T-cell (primary cell): ENCODE data around the gene TLE3. TPM values are rescaled to one million over a fixed set of nuclear protein-coding genes. Genes with fewer than 3 reads are reported as not detected.

ENCODE experiments used
- ATAC-seq, 4 experiments: fragments of 200-7000 bp in 3 of 4; fragments of 150-1000 bp in 1 of 4; cut with Tn5 transposase; replicated peaks in 1 of 4; 1 replicate in 3 of 4; 2 replicates in 1 of 4; pipeline ENCODE4 v1.10.0; 2021; ENCODE audit warnings: moderate library complexity in 3 of 4, mild to moderate bottlenecking in 2 of 4, moderate number of reproducible peaks in 1 of 4
- CTCF ChIA-PET, 2 donors: fragments of 300-600 bp; sonication (Branson Sonifier 250); formaldehyde crosslinking; loops; one replicate each; lab custom pipeline; 2022; ENCODE audit warnings: antibody characterized with exemption in 2 of 2; lab: Charles Lee
- POLR2A ChIA-PET, 2 donors: fragments of 300-600 bp; sonication (Branson Sonifier 250); formaldehyde crosslinking; loops; one replicate each; lab custom pipeline; 2022; ENCODE audit warnings: antibody characterized with exemption in 2 of 2; lab: Charles Lee
- DNase-seq, 35 experiments: peaks; one replicate each; pipeline versions ENCODE4 v3.0.0 to v3.0.0-alpha.2; 2013 to 2023
- H3K27ac ChIP-seq: one replicate; pipeline ENCODE4 v1.5.1; 2013; ENCODE audit warnings: low read length
- H3K27me3 ChIP-seq, 2 experiments: replicated peaks in 1 of 2; 1 replicate in 1 of 2; 2 replicates in 1 of 2; pipeline versions ENCODE4 v1.6.1 to v1.7.0; 2013; ENCODE audit warnings: low read length in 1 of 2, mixed read lengths in 1 of 2; ENCODE audit not compliant: control insufficient read depth in 2 of 2, insufficient read depth in 2 of 2; ENCODE audit errors: extremely low read depth in 1 of 2
- H3K36me3 ChIP-seq, 2 donors: 1 replicate in 1 of 2; 2 replicates in 1 of 2; pipeline versions ENCODE4 v1.6.1 to v1.7.0; 2013; ENCODE audit warnings: low read length in 1 of 2; ENCODE audit not compliant: control insufficient read depth in 2 of 2, insufficient read depth in 1 of 2; ENCODE audit errors: extremely low read depth in 1 of 2
- H3K4me1 ChIP-seq, 2 experiments: 1 replicate in 1 of 2; 2 replicates in 1 of 2; pipeline versions ENCODE4 v1.6.1 to v1.7.0; 2013; ENCODE audit warnings: low read length in 2 of 2, mixed read lengths in 1 of 2; ENCODE audit not compliant: insufficient read depth in 2 of 2, control insufficient read depth in 1 of 2; ENCODE audit errors: extremely low read depth in 1 of 2
- H3K4me3 ChIP-seq, 2 donors: 1 replicate in 1 of 2; 2 replicates in 1 of 2; pipeline versions ENCODE4 v1.5.1 to v1.7.0; 2013; ENCODE audit warnings: mild to moderate bottlenecking in 2 of 2, low read length in 1 of 2, moderate library complexity in 1 of 2; ENCODE audit not compliant: control insufficient read depth in 1 of 2; ENCODE audit errors: extremely low read depth in 1 of 2
- H3K9me3 ChIP-seq: 2 replicates; pipeline ENCODE4 v1.7.0; 2013
- H3K27ac Mint-ChIP-seq, 2 donors: one replicate each; pipeline ENCODE4 v1.8.0; 2020 to 2021; ENCODE audit warnings: mild to moderate bottlenecking in 2 of 2, mixed read lengths in 2 of 2
- H3K27me3 Mint-ChIP-seq, 2 donors: one replicate each; pipeline ENCODE4 v1.8.0; 2021 to 2022; ENCODE audit warnings: mixed read lengths in 2 of 2
- H3K36me3 Mint-ChIP-seq: one replicate; pipeline ENCODE4 v1.8.0; 2021; ENCODE audit warnings: mixed read lengths
- H3K4me1 Mint-ChIP-seq, 3 donors: one replicate each; pipeline ENCODE4 v1.8.0; 2020 to 2022; ENCODE audit warnings: mixed read lengths in 3 of 3, mild to moderate bottlenecking in 1 of 3
- H3K4me3 Mint-ChIP-seq, 3 donors: one replicate each; pipeline ENCODE4 v1.8.0; 2020 to 2022; ENCODE audit warnings: mild to moderate bottlenecking in 3 of 3, mixed read lengths in 3 of 3, moderate library complexity in 3 of 3
- H3K9me3 Mint-ChIP-seq, 3 donors: one replicate each; pipeline ENCODE4 v1.8.0; 2020 to 2022; ENCODE audit warnings: mixed read lengths in 3 of 3
- WGBS: methylation state at CpG from one replicate; pipeline ENCODE4 v1.1.5; 2013; ENCODE audit warnings: missing lambda C conversion rate; ENCODE audit not compliant: insufficient coverage; 5-methylcytosine and 5-hydroxymethylcytosine counted together
- total RNA-seq, 35 experiments: library from RNA in 6 of 35; stranded (reverse) in 6 of 35; fragments of 120-200 nt in 1 of 35; gene quantifications; one replicate each; pipeline versions ENCODE4 v1.2.1 to v1.2.4 and lab custom pipeline; 2013 to 2026

Gene TLE3
- total RNA-seq, 5 donors from 2014 or later (not counting 1 experiment from before 2014, with no cell fraction given) = 99.2 to 174 (median 160) TPM

DNA sequence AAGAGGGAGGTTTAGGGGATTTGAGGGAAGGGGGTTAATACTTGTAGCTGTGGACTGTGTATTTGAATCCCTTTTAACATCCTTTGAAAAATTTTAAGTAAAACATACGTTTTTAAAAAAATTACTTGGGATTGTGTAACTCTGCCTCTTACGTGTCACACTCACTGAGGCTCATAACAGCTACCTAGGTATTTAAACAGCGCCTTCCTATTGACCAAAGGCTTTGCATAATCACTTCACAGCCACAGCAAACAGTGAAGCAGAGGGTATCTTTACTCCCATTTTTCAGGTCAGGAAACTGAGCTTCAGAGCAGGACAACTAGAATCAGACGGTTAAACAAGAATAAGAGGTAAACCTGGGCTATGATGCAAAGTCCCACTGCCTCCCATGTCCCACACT lies 95.9 kb downstream of the TLE3 start:
- H3K4me1 Mint-ChIP-seq = no peaks in the 10 kb centered on the region
- whole genome bisulfite sequencing = 75% methylated on average over 1 of the region's 4 CpGs
- H3K36me3 ChIP-seq = no peaks in the 10 kb centered on the region
- H3K36me3 Mint-ChIP-seq = no peaks in the 10 kb centered on the region
- DNase-seq = no peak
- no peak for ATAC-seq
- peaks cover 0 to under 1% of the 10 kb centered on the region in 2 donors for H3K27me3 Mint-ChIP-seq
- no peak overlapping the region for H3K4me3 ChIP-seq
- no peaks in the 10 kb centered on the region for H3K4me1 ChIP-seq
- ChIA-PET CTCF (no interaction called here), POLR2A (no interaction called here)
- no peaks in the 10 kb centered on the region for H3K9me3 ChIP-seq
- no peak overlapping the region for H3K4me3 Mint-ChIP-seq
- peaks cover 0 to 11% (median 8%) of the 10 kb centered on the region in 3 donors for H3K9me3 Mint-ChIP-seq
- no peak overlapping the region for H3K27ac Mint-ChIP-seq
- H3K27me3 ChIP-seq = peaks cover 0 to 19% of the 10 kb centered on the region in 2 experiments
- H3K27ac ChIP-seq = no peak overlapping the region

DNA sequence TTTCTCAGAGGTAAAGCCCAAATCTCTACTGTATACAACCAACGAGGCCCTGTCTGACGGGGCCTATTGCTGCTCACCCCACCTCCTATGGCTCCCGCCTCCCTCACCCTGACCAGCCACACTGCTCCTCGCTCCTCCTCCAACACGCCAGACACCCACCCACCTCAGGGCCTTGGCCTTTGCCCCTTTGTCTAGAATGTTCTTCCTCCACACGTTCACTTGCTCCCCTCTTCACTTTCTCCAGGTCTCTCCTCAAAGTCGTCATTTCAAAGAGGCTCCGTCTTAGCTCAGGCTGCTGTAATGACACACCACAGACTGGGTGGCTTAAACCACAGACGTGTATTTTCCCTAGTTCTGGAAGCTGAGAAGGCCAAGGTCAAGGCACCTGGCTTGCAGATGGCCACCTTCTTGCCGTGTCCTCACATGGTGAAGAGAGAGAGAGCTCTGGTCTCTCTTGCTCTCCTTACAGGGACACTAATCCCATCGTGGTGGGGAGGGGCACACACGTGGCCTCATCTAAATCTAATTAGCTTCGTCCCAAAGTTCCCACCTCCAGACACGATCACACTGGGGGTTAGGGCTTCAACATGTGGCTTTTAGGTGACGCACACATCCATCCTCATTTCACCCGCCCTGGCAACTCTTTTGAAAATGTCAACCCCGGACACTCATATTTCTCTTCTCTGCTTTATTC lies 98.2 kb downstream of the TLE3 start:
- ChIA-PET CTCF (no interaction called here), POLR2A (no interaction called here)
- DNase-seq (no peak), ATAC-seq (no peak)
- H3K27me3 Mint-ChIP-seq = peaks cover 0 to 2% of the 10 kb centered on the region in 2 donors
- peaks cover 0 to 11% (median 8%) of the 10 kb centered on the region in 3 donors for H3K9me3 Mint-ChIP-seq
- Histone ChIP-seq H3K9me3 (no peaks in the 10 kb centered on the region), H3K4me3 (no peak overlapping the region), H3K4me1 (no peaks in the 10 kb centered on the region), H3K36me3 (no peaks in the 10 kb centered on the region), H3K27me3 (peaks cover 0 to 8% of the 10 kb centered on the region in 2 experiments), H3K27ac (no peak overlapping the region)
- no peaks in the 10 kb centered on the region for H3K4me1 Mint-ChIP-seq
- 77% methylated on average over 13 of the region's 17 CpGs for WGBS
- no peaks in the 10 kb centered on the region for H3K36me3 Mint-ChIP-seq
- H3K27ac Mint-ChIP-seq = no peak overlapping the region
- H3K4me3 Mint-ChIP-seq = no peak overlapping the region

DNA sequence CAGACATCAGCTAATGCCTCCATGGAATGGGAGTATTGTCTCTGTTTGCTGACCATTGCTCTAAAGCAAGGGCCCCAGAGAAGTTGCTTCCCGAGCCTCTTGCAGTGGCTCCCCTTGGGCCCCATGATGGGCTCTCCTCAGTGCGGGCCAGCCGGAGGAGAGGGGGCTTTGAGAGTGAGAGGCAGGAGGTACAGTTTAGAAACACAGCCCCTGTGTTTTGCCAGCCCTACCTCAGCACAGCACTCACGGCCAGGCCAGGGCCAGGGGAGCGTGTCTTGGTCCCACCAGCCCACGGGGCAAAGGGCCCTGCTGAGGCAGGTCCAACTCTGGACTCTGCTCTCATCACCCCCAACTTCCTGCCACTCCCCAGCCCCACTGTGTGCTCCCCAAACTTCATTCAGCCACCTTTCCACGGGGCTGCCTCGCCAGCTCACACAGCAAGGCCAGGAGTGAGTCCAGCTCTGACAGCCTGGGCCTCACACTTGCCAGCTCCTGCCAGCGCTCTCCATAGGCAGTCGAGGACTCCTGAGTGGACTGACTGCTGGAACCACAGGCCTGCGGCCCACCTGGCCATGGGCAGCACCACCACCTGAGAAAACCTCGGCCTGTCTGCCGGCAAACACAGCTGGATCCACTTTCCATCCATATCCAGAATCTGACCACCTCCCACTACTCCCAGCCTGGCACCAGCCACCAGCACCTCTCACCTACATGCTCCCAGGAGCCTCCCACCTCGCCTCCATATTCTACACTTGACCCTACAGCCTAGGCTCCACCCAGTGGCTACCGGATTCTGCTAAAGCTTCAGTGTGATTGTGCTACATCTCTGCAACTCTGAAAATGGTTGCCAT lies 99.0 kb downstream of the TLE3 start:
- no peak for DNase-seq
- Histone ChIP-seq H3K9me3 (no peaks in the 10 kb centered on the region), H3K27me3 (peaks cover 0 to 3% of the 10 kb centered on the region in 2 experiments), H3K4me3 (no peak overlapping the region), H3K27ac (no peak overlapping the region), H3K36me3 (no peaks in the 10 kb centered on the region), H3K4me1 (no peaks in the 10 kb centered on the region)
- H3K27me3 Mint-ChIP-seq = peaks cover 0 to 2% of the 10 kb centered on the region in 2 donors
- no peaks in the 10 kb centered on the region for H3K4me1 Mint-ChIP-seq
- no peak overlapping the region for H3K27ac Mint-ChIP-seq
- CTCF ChIA-PET = no interaction called here
- H3K9me3 Mint-ChIP-seq = peaks cover 0 to 11% (median 8%) of the 10 kb centered on the region in 3 donors
- H3K36me3 Mint-ChIP-seq = no peaks in the 10 kb centered on the region
- no peak for ATAC-seq
- POLR2A ChIA-PET = no interaction called here
- no peak overlapping the region for H3K4me3 Mint-ChIP-seq
- 87% methylated on average over 13 of the region's 15 CpGs for WGBS

DNA sequence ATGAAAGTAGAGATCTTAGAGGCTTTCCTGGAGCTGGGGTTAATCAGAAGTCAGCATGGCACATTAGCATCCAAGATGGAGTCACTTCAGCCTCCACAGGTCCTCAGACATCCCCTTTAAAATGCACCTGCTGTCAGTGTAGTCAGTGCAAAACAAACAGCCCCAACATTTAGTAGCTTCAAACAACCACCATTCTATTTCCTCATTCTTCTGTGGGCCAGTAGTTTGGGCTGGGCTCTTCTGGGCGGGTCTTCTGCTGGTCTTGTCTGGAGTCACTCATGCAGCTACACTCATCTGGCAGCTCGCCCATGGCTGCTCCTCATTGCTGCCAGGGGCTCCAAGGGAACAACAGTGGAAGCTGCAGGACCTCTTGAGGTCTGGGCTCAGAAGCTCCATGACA lies 99.9 kb downstream of the TLE3 start:
- CTCF ChIA-PET = no interaction called here
- Mint-ChIP-seq H3K27ac (no peak overlapping the region), H3K4me1 (no peaks in the 10 kb centered on the region), H3K9me3 (peaks cover 0 to 6% (median 1%) of the 10 kb centered on the region in 3 donors), H3K4me3 (no peak overlapping the region), H3K36me3 (no peaks in the 10 kb centered on the region), H3K27me3 (peaks cover 0 to 2% of the 10 kb centered on the region in 2 donors)
- H3K4me1 ChIP-seq = no peaks in the 10 kb centered on the region
- no peaks in the 10 kb centered on the region for H3K9me3 ChIP-seq
- POLR2A ChIA-PET = no interaction called here
- no peak overlapping the region for H3K4me3 ChIP-seq
- ATAC-seq = no peak
- 59% methylated on average over 2 of the region's 2 CpGs for WGBS
- H3K27ac ChIP-seq = no peak overlapping the region
- no peaks in the 10 kb centered on the region for H3K36me3 ChIP-seq
- peaks cover 0 to 3% of the 10 kb centered on the region in 2 experiments for H3K27me3 ChIP-seq
- DNase-seq = no peak
